HG03025 (cell line): ENCODE measurements around the gene SPIC.

ENCODE experiments used
- ATAC-seq: cut with Tn5 transposase; IDR thresholded peaks from one replicate; pipeline ENCODE4 v1.9.1; 2021; ENCODE audit warnings: mild to moderate bottlenecking, moderate library complexity; ENCODE audit not compliant: unreplicated experiment, low FRiP score

The SPIC gene

GRCh38 chr12:101521136-101521535, 46.0 kb downstream of the SPIC start:
- no peak for ATAC-seq

DNA sequence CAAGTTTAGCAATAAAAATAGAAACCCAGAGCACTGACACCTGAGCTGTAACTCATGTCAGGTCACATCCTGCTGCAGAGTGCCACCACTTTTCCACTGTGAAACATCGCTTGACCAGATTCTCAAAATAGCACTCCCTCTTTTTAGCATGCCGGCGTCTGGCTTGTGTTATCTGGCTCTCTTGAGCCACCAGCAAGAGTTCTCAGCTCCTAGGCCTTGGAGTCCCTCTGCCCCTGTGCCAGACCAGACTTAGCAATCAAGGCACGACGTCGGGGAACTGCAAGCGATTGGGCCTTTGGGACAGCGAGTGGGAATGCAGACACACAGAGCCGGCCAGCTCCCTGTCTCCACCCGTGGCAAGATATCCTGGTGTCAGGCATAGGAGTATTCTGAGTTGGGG, 52.5 kb downstream of the SPIC start:
- ATAC-seq, result no peak

DNA sequence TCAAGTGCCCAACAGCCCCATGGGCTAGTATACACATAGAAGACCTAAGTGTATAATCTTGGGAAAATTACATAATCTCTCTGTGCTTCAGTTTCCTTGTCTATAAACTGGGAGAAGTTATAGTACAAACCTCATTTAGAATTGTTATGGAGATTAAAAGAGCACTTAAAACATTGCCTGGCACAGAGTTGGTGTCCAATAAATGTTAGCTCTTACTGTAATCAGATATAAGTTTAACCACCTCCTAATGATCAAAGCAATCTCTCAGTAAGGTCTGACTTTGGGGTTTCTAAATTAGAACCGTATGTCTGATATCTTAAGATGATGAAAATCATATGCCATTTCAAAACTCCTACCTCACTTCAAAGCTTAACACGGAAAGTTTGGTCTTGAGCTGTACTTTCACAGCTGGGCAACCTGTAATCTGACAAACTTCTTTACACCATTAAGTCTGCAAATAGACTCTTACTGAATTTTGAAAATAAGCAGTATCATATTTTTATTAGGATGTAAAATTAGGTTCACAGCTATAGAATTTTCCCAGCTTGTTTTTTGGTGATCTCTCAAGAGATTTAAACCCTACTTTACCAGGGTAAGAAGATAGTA, 61.0 kb downstream of the SPIC start:
- no peak for ATAC-seq
